Glomerular visceral epithelial cell (primary cell): ENCODE measurements around the gene PRC1.
A peak's percentile ranks its signal among the peaks of the same experiment; 100 is the strongest.
"Not testable (repeated sequence)": the region's sequence is repeated elsewhere in the genome, so short reads cannot be mapped to it uniquely, and the experiment has no call there.

ENCODE experiments used
- DNase-seq: peaks from one replicate; pipeline ENCODE4 v3.0.0-alpha.2; 2016; ENCODE audit errors: extremely low spot score

The PRC1 gene, protein sequence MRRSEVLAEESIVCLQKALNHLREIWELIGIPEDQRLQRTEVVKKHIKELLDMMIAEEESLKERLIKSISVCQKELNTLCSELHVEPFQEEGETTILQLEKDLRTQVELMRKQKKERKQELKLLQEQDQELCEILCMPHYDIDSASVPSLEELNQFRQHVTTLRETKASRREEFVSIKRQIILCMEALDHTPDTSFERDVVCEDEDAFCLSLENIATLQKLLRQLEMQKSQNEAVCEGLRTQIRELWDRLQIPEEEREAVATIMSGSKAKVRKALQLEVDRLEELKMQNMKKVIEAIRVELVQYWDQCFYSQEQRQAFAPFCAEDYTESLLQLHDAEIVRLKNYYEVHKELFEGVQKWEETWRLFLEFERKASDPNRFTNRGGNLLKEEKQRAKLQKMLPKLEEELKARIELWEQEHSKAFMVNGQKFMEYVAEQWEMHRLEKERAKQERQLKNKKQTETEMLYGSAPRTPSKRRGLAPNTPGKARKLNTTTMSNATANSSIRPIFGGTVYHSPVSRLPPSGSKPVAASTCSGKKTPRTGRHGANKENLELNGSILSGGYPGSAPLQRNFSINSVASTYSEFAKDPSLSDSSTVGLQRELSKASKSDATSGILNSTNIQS

DNA sequence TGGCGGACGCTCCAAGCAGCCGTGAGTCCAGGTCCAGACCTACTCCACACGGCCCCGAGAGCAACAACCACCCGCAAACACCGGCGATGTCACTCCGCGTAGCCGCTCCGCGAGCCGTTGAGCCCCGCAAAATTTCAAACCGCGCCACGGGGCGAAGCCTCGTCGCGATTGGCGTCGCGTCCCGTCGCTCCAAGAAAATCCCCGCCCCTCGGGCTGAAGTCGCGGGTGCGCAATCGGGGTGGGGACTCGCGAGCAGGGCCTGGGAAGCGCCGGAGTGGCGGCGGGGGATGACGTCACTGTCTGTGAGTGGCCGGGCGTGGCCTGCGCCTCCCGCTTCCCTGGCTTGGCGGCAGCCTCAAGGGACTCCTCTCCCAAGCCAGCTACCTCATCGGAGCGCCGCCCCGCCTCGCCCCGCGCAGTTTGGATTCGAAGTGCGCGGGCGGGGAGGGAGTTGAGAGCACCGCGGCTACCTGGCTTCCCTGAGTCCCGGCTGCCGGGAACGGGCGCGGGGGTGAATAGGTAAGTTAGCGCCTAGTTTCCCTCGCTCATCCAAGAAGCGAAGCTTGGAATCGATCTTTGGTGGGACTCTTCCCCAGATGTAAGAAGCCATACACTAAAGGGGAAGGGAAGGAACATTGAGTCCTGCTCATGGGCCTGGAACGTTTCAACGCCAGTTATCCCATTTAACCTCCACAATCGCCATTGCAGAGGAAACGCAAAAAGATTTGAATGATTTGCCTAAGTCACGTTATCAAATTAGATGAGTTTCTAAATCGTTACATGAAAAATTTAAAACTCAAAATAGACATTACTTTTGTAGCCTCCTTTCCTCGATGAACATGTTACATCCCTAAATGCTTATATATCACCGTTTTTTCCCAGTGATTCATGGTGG, at the start of gene PRC1:
TSS of gene PRC1 (minus strand) at position 119 of the 895 bp plus-strand sequence. CDS start at position 1, 118 bp downstream.
- peak; percentile 99 for DNase-seq

DNA sequence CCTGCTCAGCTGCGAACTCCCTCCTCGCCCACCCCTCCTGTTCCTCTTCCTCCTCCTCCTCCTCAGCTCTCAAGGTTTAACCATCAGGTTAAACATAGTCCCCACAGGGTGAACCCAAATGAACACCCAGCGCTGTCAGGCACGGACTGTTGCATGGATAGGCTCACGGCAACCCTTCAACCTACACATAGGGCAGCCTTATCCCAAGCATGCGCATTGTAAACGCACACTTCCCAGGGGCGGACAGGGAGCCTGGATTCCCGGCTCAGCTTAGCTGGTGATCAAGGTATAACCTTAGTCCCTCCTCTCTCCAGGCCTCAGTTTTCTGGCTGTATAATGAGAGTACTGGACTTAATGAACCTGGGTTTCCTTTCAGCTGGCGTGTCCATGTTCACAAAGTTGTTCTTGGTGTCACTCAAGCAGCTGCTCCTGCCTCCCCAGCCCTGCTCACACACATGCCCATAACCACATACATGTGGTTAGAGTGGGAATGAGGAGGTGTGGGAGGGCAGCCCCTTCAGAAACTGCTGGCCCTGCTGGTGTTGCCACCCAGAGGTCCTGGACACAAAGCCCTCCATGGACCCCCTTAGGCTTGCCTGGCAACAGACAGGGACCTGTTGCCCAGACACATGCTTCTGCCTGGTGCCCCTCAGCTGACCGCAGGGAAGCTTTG, 49.0 kb upstream of the PRC1 start:
- DNase-seq, result no peak

DNA sequence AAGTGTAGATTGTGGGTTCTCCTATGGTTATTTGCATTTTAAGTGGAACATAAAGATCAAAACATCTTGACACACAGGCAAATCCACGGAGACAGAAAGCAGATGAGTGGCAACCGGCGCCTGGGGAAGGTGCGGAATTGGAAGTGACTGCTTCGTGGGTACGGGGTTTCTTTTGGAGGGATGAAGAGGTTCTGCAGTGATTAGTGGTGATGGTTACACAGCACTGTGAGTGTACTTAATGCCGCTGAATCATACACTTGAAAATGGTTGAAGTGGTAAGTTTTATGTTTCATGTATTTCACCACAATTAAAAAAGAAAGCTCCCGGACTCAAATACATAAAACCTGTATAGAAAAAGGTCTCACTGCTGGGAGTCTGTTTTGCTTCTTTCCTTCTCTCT, 46.5 kb upstream of the PRC1 start:
- no peak for DNase-seq

DNA sequence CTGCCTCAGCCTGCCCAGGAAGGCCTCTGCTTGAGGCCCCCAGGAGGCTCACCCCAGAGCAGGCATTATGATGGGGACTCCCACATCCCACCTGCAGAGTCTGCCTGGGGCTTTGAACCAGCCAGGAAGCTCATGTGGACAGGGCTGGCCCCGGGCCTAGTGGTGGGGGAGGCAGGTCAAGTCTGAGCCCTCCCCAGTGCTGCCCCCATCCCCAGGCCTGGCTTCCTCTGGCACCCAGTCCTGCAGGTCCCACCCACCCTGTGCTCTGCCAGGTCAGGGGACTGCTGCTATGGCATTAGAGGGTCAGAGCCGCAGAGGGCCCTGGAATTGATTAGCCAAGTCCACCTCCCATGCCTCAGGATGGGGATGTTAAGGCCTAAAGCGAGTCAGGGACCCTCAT, 45.7 kb upstream of the PRC1 start:
- DNase-seq, result no peak

DNA sequence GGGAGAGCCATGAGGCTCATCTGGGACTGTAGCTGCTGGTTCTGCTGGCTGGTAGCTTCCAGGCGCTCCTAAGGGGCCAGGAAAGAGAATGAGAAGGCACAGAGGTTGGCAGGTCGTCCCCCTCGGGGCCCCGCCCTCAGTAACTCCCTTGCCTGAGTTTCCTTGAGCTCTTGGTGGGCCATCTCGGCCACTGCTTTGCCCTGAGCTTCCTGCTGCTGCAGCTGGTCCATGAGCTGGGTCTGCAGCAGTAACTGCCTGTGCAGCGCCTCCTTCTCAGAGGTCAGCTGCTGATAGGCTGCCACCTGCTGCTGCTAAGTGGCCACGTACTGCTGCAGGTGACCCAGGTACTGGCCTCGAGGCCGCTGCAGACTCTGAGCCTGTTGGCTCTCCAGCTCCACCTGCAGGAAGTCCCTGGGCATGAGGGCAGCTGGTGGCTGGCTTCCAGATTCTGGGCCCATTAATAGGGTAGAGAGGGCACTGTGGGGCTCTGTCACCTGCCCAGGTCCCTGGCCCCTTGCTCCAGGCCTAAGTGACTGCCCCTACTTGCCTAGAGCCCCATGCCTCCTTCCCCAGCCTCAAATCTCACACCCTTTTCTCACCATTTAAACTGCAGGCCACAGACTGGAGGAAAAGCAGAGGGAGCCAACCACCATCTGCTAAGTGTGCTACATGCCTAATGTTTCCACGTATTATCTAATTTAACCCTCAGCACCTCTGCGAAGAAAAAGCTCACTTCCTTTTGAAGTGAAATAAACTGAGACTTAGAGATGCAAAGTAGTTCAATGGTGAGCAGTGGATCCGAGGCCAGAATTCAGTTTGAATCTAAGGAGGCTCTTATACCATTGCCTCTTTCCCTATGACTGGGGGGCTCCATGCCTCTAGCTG, 38.8 kb upstream of the PRC1 start:
- peak; percentile 53 for DNase-seq

DNA sequence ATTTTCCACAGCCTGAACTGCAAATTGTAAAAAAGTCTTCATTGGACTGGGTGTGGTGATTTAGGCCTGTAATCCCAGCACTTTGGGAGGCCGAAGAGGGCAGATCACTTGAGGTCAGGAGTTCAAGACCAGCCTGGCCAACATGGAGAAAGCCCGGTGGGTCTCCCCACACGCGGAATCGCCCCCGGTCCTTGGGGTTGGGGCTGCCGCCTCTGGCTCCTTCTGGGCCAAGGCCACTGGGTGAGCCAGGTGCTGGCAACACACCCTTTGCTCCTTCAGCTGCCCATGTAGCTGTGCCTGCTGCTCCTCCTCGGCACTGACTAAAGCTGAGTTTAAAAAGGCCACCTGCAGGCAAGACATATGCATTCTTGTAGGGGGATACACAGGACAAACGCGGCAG, 37.5 kb upstream of the PRC1 start:
- no peak for DNase-seq

DNA sequence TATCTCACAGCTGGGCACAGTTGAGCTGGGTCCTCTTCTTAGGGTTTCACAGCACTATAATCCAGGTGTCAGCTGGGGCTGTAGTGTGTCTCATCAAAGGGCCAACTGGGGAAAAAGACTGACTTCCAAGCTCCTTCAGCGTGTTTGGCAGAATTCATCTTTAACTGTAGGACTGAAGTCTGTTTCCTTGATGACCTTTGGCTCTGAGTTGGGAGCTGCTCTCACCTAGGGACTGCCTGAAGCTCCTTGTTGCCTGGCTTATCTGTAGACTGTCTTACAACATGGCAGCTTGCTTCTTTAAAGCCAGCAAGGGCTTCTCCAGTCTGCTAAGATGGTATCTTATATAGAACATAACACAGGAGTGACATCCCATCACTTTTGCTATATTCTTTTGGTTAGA, 33.3 kb upstream of the PRC1 start:
- no peak for DNase-seq

DNA sequence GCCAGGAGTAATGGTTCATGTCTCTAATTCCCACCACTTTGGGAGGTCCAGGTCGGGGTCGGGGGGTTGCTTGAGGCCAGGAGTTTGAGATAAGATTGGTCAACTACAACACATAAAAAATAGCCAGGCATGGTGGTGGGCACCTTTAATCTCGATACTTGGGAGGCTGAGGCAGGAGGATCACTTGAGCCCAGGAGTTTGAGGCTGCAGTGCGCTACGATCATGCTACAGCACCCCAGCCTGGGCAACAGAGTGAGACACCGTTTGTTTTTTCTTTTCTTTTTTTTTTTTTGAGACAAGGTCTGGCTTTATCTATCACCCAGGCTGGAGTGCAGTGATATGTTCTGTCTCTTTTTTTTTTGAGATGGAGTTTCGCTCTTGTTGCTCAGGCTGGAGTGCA, 29.4 kb upstream of the PRC1 start:
- DNase-seq, result no peak

DNA sequence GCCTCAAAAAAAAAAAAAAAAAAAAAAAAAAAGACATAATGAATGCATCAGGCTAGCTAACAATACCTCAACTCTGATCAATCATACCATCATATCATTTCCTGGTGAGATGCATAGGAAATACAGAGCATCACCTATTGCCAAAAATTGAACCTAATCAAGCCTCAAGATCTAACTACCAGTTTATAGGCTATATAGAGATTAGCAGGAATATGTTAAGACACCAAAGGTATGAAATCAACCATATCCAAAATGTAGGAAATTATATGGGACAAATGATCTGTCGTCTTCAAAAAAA, 28.4 kb upstream of the PRC1 start:
- no peak for DNase-seq

DNA sequence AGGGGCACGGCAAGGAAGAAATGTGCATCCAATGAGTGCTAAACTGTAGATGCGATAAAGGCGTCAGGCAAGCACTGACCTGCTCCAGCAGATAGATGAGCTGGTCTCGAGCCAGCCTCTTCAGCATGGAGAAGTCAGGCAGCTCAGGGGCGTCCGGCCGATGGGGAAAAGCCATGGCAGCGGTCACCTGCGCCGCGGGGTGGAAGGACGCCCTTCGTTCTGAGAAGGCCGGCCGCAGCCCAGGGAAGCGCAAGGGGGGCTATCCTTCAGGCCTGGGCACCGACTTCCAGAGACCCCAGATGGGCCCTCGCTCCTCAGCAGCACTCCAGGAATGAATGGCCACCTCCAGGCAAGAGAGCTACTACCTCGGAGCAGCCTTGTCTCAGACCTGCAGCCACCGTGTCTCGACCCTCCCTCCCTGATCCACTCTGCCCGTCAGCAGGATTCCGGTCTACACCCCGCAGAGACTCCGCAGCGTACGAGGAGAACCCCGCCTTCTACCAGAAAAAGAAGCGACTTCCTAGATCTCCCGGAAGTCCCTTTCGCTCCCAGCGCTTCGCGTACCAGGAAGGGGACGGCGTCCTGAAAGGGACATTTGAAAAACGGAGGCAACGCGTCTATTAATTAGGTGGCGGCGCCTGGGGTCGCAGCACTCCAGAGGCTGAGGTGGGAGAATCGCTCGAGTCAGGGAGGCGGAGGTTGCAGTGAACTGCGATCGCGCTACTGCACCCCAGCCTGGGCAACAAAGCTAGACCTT, 27.9 kb upstream of the PRC1 start, which contains the start of gene VPS33B:
TSS of gene VPS33B (minus strand) at position 520 of the 757 bp plus-strand sequence. CDS start at position 175, 345 bp downstream.
- DNase-seq, result peak; percentile 81

DNA sequence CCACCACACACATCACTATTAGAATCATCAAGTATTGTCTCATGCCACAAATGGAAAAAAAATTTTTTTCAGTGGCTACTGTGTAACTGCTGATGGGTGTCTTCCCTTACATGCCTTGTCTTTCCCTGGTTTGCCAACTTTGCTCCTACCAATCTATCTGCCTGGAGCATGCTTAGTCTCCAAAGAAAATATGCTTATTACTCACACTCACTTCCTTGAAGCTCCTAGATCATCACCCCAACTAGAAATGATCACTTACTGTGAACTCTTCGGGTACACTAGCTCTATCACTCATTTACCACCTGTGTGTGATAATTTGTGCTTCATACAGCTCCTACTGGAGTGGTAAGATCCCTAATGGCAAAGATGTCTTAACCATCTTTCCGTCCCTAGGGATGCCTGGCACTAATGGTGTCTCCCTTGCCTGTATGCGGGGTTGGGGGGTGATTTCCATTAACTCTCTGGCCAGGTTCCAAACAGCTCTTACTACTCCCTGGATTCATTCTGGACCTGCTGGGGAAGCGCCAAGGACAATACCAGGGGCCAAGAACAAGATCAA, 27.3 kb upstream of the PRC1 start:
- peak; percentile 16 for DNase-seq

DNA sequence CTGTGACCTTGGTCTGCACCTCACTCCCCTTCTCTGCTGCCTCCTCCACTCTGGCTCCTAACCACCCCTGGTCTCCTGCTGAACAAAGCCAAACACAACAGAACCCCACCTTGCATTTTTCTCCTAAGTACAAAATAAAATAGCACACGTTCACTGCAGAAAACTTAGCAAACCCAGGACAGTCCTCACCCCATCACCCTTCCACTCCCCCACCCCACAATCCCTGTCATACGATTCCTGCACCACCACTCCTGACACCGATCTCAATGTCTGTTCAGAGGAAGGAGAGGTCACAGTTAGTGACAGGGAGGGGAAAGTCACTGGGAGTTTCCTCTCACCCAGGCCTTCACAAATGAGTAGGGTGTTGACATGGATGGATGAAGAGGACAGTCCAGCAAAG, 23.8 kb upstream of the PRC1 start:
- no peak for DNase-seq

DNA sequence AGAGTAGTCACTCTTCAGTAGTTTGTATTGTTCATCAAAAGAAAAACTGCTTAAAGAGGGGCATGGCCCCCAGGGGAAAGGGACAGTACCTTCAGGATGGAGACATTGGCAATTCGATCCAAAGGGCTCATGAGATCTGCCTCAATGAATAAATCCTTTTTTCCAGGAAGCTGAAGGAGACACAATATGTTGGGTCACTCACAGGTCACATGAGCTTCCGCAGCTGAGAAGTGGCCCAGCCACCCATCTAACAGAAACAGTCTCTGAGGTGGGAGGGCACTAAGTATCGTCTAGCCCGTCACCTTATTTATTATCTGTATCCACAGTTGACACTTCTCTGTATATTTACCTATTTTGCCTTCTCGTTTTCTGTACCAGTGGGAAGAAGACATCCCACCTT, 23.4 kb upstream of the PRC1 start:
- no peak for DNase-seq

DNA sequence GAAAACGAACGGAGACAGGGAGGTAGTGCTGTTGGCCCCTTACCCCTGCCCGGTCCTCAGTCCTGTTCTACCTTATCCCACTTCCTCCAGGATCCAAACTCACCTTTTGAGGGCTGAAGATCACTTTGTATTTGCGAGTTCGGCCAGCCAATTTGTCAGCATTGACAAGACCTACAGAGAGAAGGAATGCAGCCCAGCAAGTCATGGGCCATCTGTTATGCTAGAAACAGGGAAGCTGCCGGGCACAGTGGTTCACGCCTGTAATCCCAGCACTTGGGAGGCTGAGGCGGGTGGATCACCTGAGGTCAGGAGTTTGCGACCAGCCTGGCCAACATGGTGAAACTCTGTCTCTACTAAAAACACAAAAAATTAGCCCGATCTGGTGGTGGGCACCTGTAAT, 19.4 kb upstream of the PRC1 start:
- not testable (repeated sequence) for DNase-seq

DNA sequence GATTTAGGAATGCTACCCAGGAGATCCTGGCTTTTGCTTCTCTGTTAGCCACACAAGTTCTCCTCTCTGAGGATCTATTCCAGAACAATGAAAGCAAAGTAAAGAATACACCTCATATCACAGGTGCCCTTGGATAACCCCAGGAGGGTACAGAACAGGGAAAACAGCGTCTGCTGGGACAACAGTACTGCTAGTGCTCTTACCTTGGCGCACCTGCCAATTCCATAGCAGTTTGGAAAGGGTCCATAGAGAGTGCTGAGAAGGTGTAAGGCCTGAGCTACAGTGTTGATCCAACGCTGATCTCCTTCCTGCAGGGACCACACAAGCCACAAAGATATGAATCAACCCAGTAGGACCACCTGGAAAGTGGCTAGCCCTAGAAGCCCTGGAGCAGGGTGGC, 12.9 kb upstream of the PRC1 start:
- no peak for DNase-seq

DNA sequence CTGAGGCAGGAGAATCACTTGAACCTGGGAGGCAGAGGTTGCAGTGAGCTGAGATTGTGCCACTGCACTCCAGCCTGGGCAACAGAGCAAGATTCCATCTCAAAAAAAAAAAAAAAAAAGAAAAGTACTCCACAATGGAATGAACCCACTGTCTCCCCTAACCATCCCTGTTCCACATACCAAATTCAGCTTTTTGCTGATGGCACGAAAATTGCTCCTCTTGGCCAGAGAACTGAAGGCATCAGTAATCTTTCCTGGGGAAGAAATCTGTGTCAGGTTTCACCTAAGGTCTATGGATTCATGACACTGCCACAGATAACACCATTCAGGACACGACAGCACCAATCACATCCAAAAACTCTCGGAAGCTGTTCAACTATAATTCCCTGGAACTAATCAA, 6.9 kb upstream of the PRC1 start:
- DNase-seq, result no peak

DNA sequence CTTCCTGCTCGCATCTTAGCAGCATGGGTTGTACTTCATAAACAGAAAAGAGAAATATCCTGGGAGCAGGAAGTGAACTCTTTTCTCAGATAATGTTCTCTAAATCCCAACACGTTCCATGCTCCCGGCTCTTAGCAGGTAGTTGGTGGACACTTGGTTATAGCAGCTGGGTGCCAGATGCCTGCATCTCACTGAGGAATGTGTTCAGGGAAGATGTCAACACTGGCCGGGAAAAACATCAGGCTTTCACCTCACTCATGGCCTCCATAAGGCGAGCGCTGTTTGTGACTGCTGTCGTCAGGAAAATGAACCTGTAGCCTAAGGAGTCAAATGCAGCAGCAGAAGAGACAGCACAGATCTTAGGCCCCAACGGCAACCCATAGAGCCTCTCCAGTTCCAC, 4.4 kb upstream of the PRC1 start:
- no peak for DNase-seq

DNA sequence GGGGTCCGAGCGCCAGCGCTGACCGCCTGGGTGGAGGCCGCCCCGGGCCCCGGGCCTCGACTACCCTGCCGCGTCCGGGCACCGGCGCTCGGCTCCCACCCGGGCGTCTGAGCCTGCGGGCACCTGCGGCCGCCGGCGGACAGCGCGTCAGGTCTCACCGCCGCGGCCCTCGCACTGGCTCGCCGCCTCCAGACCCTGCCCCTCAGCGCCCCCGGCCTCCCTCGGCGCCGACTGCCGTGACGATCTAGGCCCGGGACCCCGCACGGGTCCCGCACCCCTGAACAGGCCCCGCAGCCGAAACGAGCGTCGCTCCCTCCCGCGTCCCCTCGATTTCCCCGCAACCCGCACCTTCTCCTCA, 297 bp downstream of the PRC1 start:
- no peak for DNase-seq

DNA sequence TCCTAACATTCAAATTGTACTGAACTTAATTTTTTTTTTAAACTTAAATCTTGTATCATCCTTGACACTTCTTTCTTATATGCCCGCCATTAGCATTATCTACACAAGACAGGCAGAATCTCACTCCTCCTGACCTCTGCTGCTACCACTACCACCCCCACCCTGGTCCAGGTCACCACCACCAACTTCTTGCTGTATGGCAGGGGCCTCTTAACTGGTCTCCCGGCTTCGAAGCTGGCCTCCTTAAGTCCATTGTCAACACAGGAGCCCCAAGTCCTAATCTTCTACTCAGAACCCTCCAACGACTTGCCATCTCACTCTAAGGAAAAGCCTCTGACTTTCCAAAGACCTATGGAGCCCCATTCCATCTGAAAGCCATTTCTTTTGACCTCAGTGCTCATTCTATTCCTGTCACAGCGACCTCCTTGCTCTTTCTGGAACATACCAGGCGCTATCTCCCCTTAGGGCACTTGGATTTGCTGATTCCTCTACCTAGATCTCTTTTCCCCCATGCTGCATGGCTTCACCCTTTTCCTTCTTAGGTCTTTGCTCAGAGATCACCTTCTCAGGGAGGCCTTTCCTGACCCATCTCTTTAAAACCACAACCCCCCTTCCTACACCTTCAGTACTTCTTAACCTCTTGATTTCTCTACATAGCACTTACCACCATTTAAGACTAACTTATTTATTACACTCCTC, 2.6 kb downstream of the PRC1 start:
- no peak for DNase-seq
